Measurements from ENCODE around the gene ADAMTS3. TPM values are rescaled to one million over a fixed set of nuclear protein-coding genes. Genes with fewer than 3 reads are reported as not detected.

ADAMTS3 gene
- total and polyA plus RNA-seq, 2 of the 13 experiments (the other 11 are each of a cell fraction or from before 2014, with no cell fraction given): not detected

GRCh38 chr4:72286185-72286584, 282.8 kb downstream of the ADAMTS3 start:
- Histone ChIP-seq H3K27me3 (ENCODE audit: control insufficient read depth in 1 of 2, insufficient read depth in 2 of 2, low read length in 2 of 2) (no peaks in the 10 kb centered on the region), H3K4me3 (replicated peaks in 1 of 3; ENCODE audit: insufficient read depth in 1 of 3, low read depth in 2 of 3, low read length in 3 of 3) (no peak overlapping the region), H3K27ac (ENCODE audit: extremely low read length, insufficient read depth, low read length) (no peak overlapping the region), H3K36me3 (replicated peaks in 1 of 2; ENCODE audit: control insufficient read depth in 1 of 2, insufficient read depth in 2 of 2, low read length in 2 of 2) (no peaks in the 10 kb centered on the region), H3K79me2 (ENCODE audit: insufficient read depth, low read length) (no peaks in the 10 kb centered on the region), H3K4me2 (ENCODE audit: low read depth, low read length) (no peak overlapping the region), H4K20me1 (ENCODE audit: insufficient read depth, low read length) (no peaks in the 10 kb centered on the region), H2AFZ (ENCODE audit: low read length) (no peak overlapping the region), H3K4me1 (ENCODE audit: insufficient read depth, low read length) (no peaks in the 10 kb centered on the region), H3K9me3 (ENCODE audit: low read length) (no peaks in the 10 kb centered on the region), H3K9ac (ENCODE audit: insufficient read depth, low read depth, low read length) (no peak overlapping the region)
- ChIA-PET POLR2A (no interaction called here), CTCF (ENCODE audit: low intra/inter-chr PET ratio, low total read pairs) (no interaction called here)
- ATAC-seq: no peak
- intact Hi-C loops (cut with micrococcal nuclease; ENCODE audit: unreplicated experiment): loop anchor here (5.0 kb wide), 1 partner anchor 554 kb away; no protein-coding TSS in a partner anchor
- WGBS (ENCODE audit: low lambda C conversion rate): 40% methylated on average over 1 of the region's 1 CpG
- FAIRE-seq: no peak
- in situ Hi-C loops (cut with HindIII; ENCODE audit: extremely low pct_ligation_motif_present, low pct_unique_long_range_greater_than_20kb): no loop called here
- BruUV-seq (replicated peaks): no TSS peak
- TF ChIP-seq KDM2A (CRISPR knock-in tag; IDR thresholded peaks at IDR 0.05; ENCODE audit: borderline replicate concordance, low read depth) (no peak), IKZF5 (CRISPR knock-in tag; IDR thresholded peaks at IDR 0.05) (no peak), ZNF710 (CRISPR knock-in tag; IDR thresholded peaks at IDR 0.05; ENCODE audit: borderline replicate concordance) (no peak), ZXDC (CRISPR knock-in tag; IDR thresholded peaks at IDR 0.05) (no peak), SIX4 (CRISPR knock-in tag; IDR thresholded peaks at IDR 0.05) (no peak)
- no peak for DNase-seq (ENCODE audit: low spot score)

All from HepG2 (cell line).